H1 (cell line): ENCODE data around the gene ARCN1. TPM values are rescaled to one million over a fixed set of nuclear protein-coding genes. Genes with fewer than 3 reads are reported as not detected.

Experiments used
- ATF2 ChIP-seq: IDR thresholded peaks from 2 replicates; pipeline ENCODE4 v1.6.1; 2012; ENCODE audit warnings: low read length, inconsistent platforms
- BCL11A ChIP-seq, 2 experiments: IDR thresholded peaks; one replicate each; pipeline ENCODE4 v1.6.1; 2011; ENCODE audit warnings: low read depth in 2 of 2, low read length in 2 of 2, mild to moderate bottlenecking in 2 of 2
- CEBPB ChIP-seq: IDR thresholded peaks from 2 replicates; pipeline ENCODE4 v1.6.1; 2012; ENCODE audit warnings: low read depth, low read length
- CHD1 ChIP-seq: IDR thresholded peaks from 2 replicates; pipeline ENCODE4 v1.6.1; 2012; ENCODE audit warnings: low read depth, low read length, improper control_type of control experiment
- CREB1 ChIP-seq: IDR thresholded peaks from 2 replicates; pipeline ENCODE4 v1.6.1; 2012; ENCODE audit warnings: inconsistent platforms
- CTCF ChIP-seq, 3 experiments: IDR thresholded peaks; 1 replicate in 2 of 3; 2 replicates in 1 of 3; pipeline versions ENCODE4 v1.5.1 to v1.6.1; 2011; ENCODE audit warnings: low read length in 3 of 3, mild to moderate bottlenecking in 3 of 3, inconsistent platforms in 2 of 3, low read depth in 1 of 3, moderate library complexity in 1 of 3; ENCODE audit not compliant: insufficient read depth in 1 of 3; ENCODE audit errors: control extremely low read depth in 1 of 3
- GTF2F1 ChIP-seq: IDR thresholded peaks from 2 replicates; pipeline ENCODE4 v1.6.1; 2012; ENCODE audit warnings: low read depth, low read length, improper control_type of control experiment, borderline replicate concordance
- HDAC6 ChIP-seq: IDR thresholded peaks from one replicate; pipeline ENCODE4 v1.7.1; 2012; ENCODE audit warnings: low read depth, mild to moderate bottlenecking, inconsistent platforms, low read length, moderate library complexity
- MAX ChIP-seq: IDR thresholded peaks from 2 replicates; pipeline ENCODE4 v1.6.1; 2012; ENCODE audit warnings: inconsistent platforms
- PHF8 ChIP-seq: fragments of 200-600 bp; sonication (generic); conservative IDR thresholded peaks from 2 replicates; pipeline ENCODE4 v1.7.1; 2012; ENCODE audit warnings: low read depth, mild to moderate bottlenecking, inconsistent platforms, low read length, moderate library complexity
- POLR2A ChIP-seq, 2 experiments: IDR thresholded peaks; 1 replicate in 1 of 2; 2 replicates in 1 of 2; pipeline ENCODE4 v1.6.1; 2011; ENCODE audit warnings: low read depth in 2 of 2, low read length in 2 of 2, mild to moderate bottlenecking in 2 of 2; ENCODE audit errors: control extremely low read depth in 1 of 2
- RBBP5 ChIP-seq: IDR thresholded peaks from 2 replicates; pipeline ENCODE4 v1.7.1; 2012; ENCODE audit warnings: low read depth, mild to moderate bottlenecking, inconsistent platforms, low read length, moderate library complexity, borderline replicate concordance
- RNF2 ChIP-seq: fragments of 200-900, 300-1000 bp; sonication (generic); IDR thresholded peaks from 2 replicates; pipeline ENCODE4 v1.7.1; 2016; ENCODE audit warnings: borderline replicate concordance, low read depth, mild to moderate bottlenecking, antibody characterized with exemption, low read length; ENCODE audit not compliant: poor library complexity, severe bottlenecking; ENCODE audit errors: missing control alignments
- SAP30 ChIP-seq: fragments of 300-600 bp; sonication (generic); IDR thresholded peaks from 2 replicates; pipeline ENCODE4 v1.7.1; 2012; ENCODE audit warnings: low read length, moderate library complexity, mild to moderate bottlenecking, inconsistent platforms; ENCODE audit not compliant: insufficient read depth, insufficient replicate concordance
- SIN3A ChIP-seq, 2 experiments: IDR thresholded peaks in 1 of 2; conservative IDR thresholded peaks in 1 of 2; 2 replicates each; pipeline ENCODE4 v1.6.1; 2011 to 2012; ENCODE audit warnings: low read length in 2 of 2, improper control_type of control experiment in 1 of 2, low read depth in 1 of 2, mild to moderate bottlenecking in 1 of 2
- SP1 ChIP-seq: IDR thresholded peaks from 2 replicates; pipeline ENCODE4 v1.6.1; 2011; ENCODE audit warnings: low read depth, low read length
- TAF1 ChIP-seq: IDR thresholded peaks from 2 replicates; pipeline ENCODE4 v1.6.1; 2011; ENCODE audit warnings: mild to moderate bottlenecking, low read depth, low read length
- TEAD4 ChIP-seq: IDR thresholded peaks from 2 replicates; pipeline ENCODE4 v1.6.1; 2012; ENCODE audit warnings: low read depth, low read length, inconsistent platforms, mixed read lengths
- YY1 ChIP-seq: IDR thresholded peaks from 2 replicates; pipeline ENCODE4 v1.6.1; 2011; ENCODE audit warnings: low read depth, mild to moderate bottlenecking, low read length
- polyA plus RNA-seq, 7 experiments: library from polyadenylated mRNA; depleted of rRNA in 3 of 7; stranded (reverse) in 5 of 7; unstranded in 2 of 7; fragments of >200 nt in 5 of 7; fragments of 200-250 nt in 2 of 7; gene quantifications; 1 replicate in 5 of 7; 2 replicates in 1 of 7; 4 replicates in 1 of 7; pipeline versions ENCODE4 v1.2.1 to v1.2.3, GENCODE V29; 2011 to 2013; ENCODE audit warnings: missing spikeins in 2 of 7, mixed read lengths in 2 of 7
- total RNA-seq: library from RNA; stranded (reverse); fragmentation: NEBNext Ultra II Directional; extraction: Animal tissue kit (Norgen Biotek cat#: 25700); gene quantifications from 2 replicates; pipeline ENCODE4 v1.2.1, GENCODE V29; 2021

The ARCN1 gene
- total and polyA plus RNA-seq, 2 of the 8 experiments (the other 6 are each of a cell fraction or from before 2014, with no cell fraction given), result 132 to 146 TPM

- TF ChIP-seq ATF2 (peak; percentile 87), POLR2A (IDR thresholded peaks at IDR 0.05; ENCODE audit: control extremely low read depth in 1 of 2, low read depth in 2 of 2, low read length in 2 of 2) (peak; percentile 50 to 76), SAP30 (no peak), MAX (peak; percentile 65; the same call in 1 of the 2 replicates), SP1 (peak; percentile 40; the same call in 1 of the 2 replicates), TEAD4 (no peak), CEBPB (0 out of 2 replicates have a peak, but pooled peaks have one; percentile 15), RNF2 (no peak), PHF8 (0 out of 2 replicates have a peak, but pooled peaks have one; percentile 31), CREB1 (peak; percentile 33; the same call in 1 of the 2 replicates), YY1 (0 out of 2 replicates have a peak, but pooled peaks have one; percentile 52), CTCF (IDR thresholded peaks at IDR 0.05; ENCODE audit: control extremely low read depth in 1 of 3, insufficient read depth in 1 of 3, low read depth in 1 of 3, low read length in 3 of 3) (peak in 2 of 3 experiments; percentile 34 to 59; a peak in 3 of 4 replicates), BCL11A (IDR thresholded peaks at IDR 0.05; ENCODE audit: low read depth in 2 of 2, low read length in 2 of 2) (no peak), RBBP5 (no peak), GTF2F1 (peak; percentile 53; the same call in 1 of the 2 replicates), HDAC6 (no peak), SIN3A (conservative IDR thresholded peaks at IDR 0.05 in 1 of 2, IDR thresholded peaks at IDR 0.05 in 1 of 2; ENCODE audit: low read depth in 1 of 2, low read length in 2 of 2) (no peak; a peak in 1 of 4 replicates), CHD1 (no peak), TAF1 (peak; percentile 84)
These were observed 62.4 kb downstream of the ARCN1 start (continued) for GRCh38 chr11:118634431-118635236.
